ENCODE results near the gene PAX2.

The PAX2 gene

DNA sequence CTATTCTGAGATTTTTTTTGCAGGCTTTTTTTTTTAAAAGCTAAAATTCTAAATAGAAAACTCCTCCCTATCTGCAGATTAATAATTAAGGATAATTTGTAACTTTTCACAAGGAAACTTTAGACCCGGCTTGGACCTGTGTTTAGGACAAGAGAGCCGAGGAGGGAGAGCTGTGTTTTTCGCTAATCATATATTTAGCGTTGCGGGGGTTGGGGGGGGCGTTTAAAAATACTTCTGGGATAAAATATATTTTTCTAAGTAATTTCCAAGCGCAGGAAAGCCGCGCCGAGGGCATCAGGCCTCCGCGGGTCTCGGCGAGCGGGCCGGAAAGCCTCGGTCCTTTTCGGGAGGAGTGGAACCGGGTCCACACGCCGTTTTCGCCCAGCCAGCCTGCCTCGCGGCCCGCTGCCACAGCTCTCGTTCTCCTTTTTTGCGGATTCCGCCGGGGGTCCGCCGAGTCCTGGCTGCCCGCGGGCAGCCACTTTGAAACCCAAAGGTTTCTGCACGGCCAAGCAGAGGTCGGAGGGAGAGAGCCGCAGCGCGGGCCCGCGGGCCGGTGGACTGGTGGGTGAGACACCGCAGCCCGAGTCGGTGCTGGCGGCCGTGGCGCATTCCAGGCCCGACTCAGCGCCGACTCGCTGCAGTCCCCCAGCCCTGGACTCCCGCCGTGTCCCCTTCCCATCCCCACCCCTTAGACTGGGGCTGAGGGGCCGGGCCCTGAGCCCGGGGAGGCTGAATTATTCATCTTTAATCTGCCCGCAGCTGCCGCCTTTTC, 2.3 kb downstream of the PAX2 start:
- Histone ChIP-seq H3K36me3 (ENCODE audit: control insufficient read depth, insufficient read depth, low read length) (no peaks in the 10 kb centered on the region), H3K9me3 (ENCODE audit: control insufficient read depth, insufficient read depth, low read length) (no peaks in the 10 kb centered on the region), H3K4me3 (ENCODE audit: low read length) (no peak overlapping the region), H3K27ac (ENCODE audit: low read length) (no peak overlapping the region), H3K4me1 (ENCODE audit: control insufficient read depth, insufficient read depth, low read length) (peaks cover 6% of the 10 kb centered on the region; the same call in 1 of the 2 replicates), H3K27me3 (ENCODE audit: control insufficient read depth, insufficient read depth, low read length) (peaks cover 86% of the 10 kb centered on the region)
- no peak for DNase-seq (ENCODE audit: low read depth, low spot score)
- WGBS (ENCODE audit: insufficient coverage, insufficient read length) = no CpG with 5 or more reads among the region's 57 CpGs

GRCh38 chr10:100748231-100749058, 3.1 kb downstream of the PAX2 start:
- WGBS (ENCODE audit: insufficient coverage, insufficient read length) = no CpG with 5 or more reads among the region's 56 CpGs
- Histone ChIP-seq H3K4me3 (ENCODE audit: low read length) (no peak overlapping the region), H3K4me1 (ENCODE audit: control insufficient read depth, insufficient read depth, low read length) (peaks cover 6% of the 10 kb centered on the region; the same call in 1 of the 2 replicates)

DNA sequence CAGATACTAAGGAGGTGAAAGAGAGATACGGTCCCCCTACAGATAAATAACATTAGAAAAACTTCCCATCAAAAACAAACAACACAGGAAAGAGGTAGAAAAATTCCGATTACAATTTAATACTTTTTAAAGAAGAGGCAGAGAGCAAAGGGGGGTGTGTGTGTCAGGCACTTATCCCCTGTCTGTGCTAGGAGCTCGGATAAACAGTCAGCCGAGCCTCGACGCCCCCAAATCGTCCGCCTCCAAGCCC, 3.6 kb downstream of the PAX2 start:
- Histone ChIP-seq H3K27ac (ENCODE audit: low read length) (no peak overlapping the region), H3K9me3 (ENCODE audit: control insufficient read depth, insufficient read depth, low read length) (no peaks in the 10 kb centered on the region), H3K4me3 (ENCODE audit: low read length) (no peak overlapping the region), H3K4me1 (ENCODE audit: control insufficient read depth, insufficient read depth, low read length) (peaks cover 6% of the 10 kb centered on the region; the same call in 1 of the 2 replicates), H3K27me3 (ENCODE audit: control insufficient read depth, insufficient read depth, low read length) (peaks cover 86% of the 10 kb centered on the region), H3K36me3 (ENCODE audit: control insufficient read depth, insufficient read depth, low read length) (no peaks in the 10 kb centered on the region)
- DNase-seq (ENCODE audit: low read depth, low spot score) = no peak
- WGBS (ENCODE audit: insufficient coverage, insufficient read length) = no CpG with 5 or more reads among the region's 8 CpGs

More at GRCh38 chr10:100748231-100749058, 3.1 kb downstream of the PAX2 start:
- no peaks in the 10 kb centered on the region for H3K36me3 ChIP-seq (ENCODE audit: control insufficient read depth, insufficient read depth, low read length)
- H3K27ac ChIP-seq (ENCODE audit: low read length) = no peak overlapping the region
- DNase-seq (ENCODE audit: low read depth, low spot score) = no peak
- peaks cover 86% of the 10 kb centered on the region for H3K27me3 ChIP-seq (ENCODE audit: control insufficient read depth, insufficient read depth, low read length)
- no peaks in the 10 kb centered on the region for H3K9me3 ChIP-seq (ENCODE audit: control insufficient read depth, insufficient read depth, low read length)

- Histone ChIP-seq H3K27me3 (ENCODE audit: control insufficient read depth, insufficient read depth, low read length) (peaks cover 86% of the 10 kb centered on the region), H3K9me3 (ENCODE audit: control insufficient read depth, insufficient read depth, low read length) (no peaks in the 10 kb centered on the region), H3K4me3 (ENCODE audit: low read length) (no peak overlapping the region), H3K4me1 (ENCODE audit: control insufficient read depth, insufficient read depth, low read length) (peaks cover 4% of the 10 kb centered on the region; the same call in 1 of the 2 replicates), H3K27ac (ENCODE audit: low read length) (no peak overlapping the region), H3K36me3 (ENCODE audit: control insufficient read depth, insufficient read depth, low read length) (no peaks in the 10 kb centered on the region)
- no CpG with 5 or more reads among the region's 50 CpGs for WGBS (ENCODE audit: insufficient coverage, insufficient read length)
- no peak for DNase-seq (ENCODE audit: low read depth, low spot score)
Measured at GRCh38 chr10:100749309-100750217, 4.2 kb downstream of the PAX2 start.

DNA sequence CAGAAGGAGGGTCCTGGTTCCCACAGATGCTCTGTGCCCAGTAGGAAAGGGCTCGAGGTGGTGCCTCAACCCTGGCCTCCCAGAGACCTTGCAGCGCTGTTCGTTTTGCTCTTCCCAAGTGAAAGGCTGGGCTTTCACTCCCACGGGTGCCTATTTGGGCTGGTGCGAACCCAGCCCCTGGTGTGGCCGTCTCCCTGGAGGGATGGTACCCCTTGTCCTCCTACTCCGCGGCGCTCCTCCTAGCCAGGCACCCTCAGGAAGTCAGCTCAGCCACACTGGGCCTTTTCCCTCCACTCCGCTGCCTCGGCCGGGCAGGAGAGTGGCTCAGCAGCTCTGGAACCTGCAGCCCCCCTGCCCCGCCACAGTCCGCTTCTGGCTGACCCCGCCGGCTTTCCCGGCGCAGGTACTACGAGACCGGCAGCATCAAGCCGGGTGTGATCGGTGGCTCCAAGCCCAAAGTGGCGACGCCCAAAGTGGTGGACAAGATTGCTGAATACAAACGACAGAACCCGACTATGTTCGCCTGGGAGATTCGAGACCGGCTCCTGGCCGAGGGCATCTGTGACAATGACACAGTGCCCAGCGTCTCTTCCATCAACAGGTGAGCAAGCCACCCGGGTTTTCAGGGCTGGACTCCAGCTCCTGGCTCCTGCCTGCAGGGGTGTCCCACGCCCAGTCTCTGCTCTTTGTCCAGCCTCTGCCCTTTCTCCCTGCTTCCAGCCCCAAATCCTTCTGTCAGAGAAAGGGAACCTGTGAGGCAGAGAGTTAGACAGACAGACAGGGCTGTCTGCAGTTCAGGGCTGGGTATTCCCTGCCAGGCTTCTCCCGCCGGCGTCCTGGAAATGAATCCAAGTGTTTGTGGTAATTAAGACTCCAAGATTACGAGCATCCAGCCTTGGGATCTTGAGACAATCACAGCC, 5.2 kb downstream of the PAX2 start:
- Histone ChIP-seq H3K27me3 (ENCODE audit: control insufficient read depth, insufficient read depth, low read length) (peaks cover 91% of the 10 kb centered on the region), H3K4me3 (ENCODE audit: low read length) (no peak overlapping the region), H3K9me3 (ENCODE audit: control insufficient read depth, insufficient read depth, low read length) (no peaks in the 10 kb centered on the region), H3K36me3 (ENCODE audit: control insufficient read depth, insufficient read depth, low read length) (no peaks in the 10 kb centered on the region), H3K4me1 (ENCODE audit: control insufficient read depth, insufficient read depth, low read length) (peaks cover 4% of the 10 kb centered on the region; the same call in 1 of the 2 replicates), H3K27ac (ENCODE audit: low read length) (no peak overlapping the region)
- DNase-seq (ENCODE audit: low read depth, low spot score) = no peak
- WGBS (ENCODE audit: insufficient coverage, insufficient read length) = no CpG with 5 or more reads among the region's 37 CpGs

DNA sequence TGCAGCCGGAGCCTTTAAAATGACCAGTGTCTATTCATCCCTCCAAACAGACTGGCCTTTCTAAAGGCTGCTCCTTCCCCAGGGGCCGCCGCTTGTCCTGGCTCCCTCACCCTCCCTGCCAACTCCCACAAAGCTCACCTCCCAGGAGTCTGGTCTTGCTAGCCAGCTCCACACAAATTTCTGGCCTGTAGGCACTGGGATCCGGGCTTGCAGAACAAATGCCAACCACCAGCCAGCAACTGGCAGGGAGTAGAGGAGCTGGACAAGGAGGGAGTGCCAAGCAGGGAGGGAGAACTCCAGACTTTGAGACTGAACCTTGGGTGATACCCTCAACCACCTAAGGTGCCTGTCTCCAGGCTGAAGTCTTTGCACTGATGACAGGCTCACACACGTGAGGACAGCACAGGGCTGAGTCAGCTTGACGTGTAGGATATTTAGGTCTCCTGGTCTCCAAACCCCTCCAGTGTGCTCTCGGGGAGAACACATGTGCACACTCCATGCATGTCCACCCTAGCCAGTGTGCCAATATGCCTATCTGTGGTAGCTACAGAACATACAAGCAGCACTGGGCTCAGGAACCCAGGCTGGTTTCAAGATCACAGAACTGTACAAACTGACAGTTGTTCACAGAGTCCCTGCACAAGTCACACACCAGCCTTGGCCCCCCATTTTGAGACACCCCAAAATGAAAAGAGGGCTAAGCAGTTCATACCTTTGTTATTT, 6.0 kb downstream of the PAX2 start:
- Histone ChIP-seq H3K27ac (ENCODE audit: low read length) (no peak overlapping the region), H3K4me3 (ENCODE audit: low read length) (no peak overlapping the region), H3K9me3 (ENCODE audit: control insufficient read depth, insufficient read depth, low read length) (no peaks in the 10 kb centered on the region), H3K27me3 (ENCODE audit: control insufficient read depth, insufficient read depth, low read length) (peaks cover 89% of the 10 kb centered on the region), H3K4me1 (ENCODE audit: control insufficient read depth, insufficient read depth, low read length) (peaks cover 3% of the 10 kb centered on the region; the same call in 1 of the 2 replicates), H3K36me3 (ENCODE audit: control insufficient read depth, insufficient read depth, low read length) (no peaks in the 10 kb centered on the region)
- WGBS (ENCODE audit: insufficient coverage, insufficient read length) = no CpG with 5 or more reads among the region's 7 CpGs
- DNase-seq (ENCODE audit: low read depth, low spot score) = no peak

DNA sequence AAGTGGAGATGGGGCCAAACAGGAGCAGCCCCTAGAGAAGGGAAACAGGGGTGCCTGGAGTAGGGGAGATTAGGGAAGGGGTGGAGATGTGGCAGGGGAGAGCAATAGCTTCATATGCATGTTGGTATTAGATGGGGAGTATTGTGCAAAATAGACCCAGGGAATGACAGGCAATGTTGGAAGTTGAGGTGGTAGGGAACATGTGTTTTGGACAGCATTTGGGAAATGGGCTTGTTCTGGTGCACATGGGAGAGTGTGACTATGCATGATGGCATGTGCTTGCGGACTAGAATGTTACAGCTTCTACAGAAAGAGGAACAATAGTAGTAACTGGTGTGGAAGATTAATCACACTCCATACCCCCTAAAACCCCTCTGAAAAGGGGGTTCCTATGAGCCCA, 10.4 kb downstream of the PAX2 start:
- no CpG with 5 or more reads among the region's 1 CpG for WGBS (ENCODE audit: insufficient coverage, insufficient read length)
- no peak for DNase-seq (ENCODE audit: low read depth, low spot score)
- Histone ChIP-seq H3K27ac (ENCODE audit: low read length) (no peak overlapping the region), H3K4me1 (ENCODE audit: control insufficient read depth, insufficient read depth, low read length) (no peaks in the 10 kb centered on the region), H3K9me3 (ENCODE audit: control insufficient read depth, insufficient read depth, low read length) (no peaks in the 10 kb centered on the region), H3K36me3 (ENCODE audit: control insufficient read depth, insufficient read depth, low read length) (no peaks in the 10 kb centered on the region), H3K4me3 (ENCODE audit: low read length) (no peak overlapping the region), H3K27me3 (ENCODE audit: control insufficient read depth, insufficient read depth, low read length) (peaks cover 51% of the 10 kb centered on the region)

DNA sequence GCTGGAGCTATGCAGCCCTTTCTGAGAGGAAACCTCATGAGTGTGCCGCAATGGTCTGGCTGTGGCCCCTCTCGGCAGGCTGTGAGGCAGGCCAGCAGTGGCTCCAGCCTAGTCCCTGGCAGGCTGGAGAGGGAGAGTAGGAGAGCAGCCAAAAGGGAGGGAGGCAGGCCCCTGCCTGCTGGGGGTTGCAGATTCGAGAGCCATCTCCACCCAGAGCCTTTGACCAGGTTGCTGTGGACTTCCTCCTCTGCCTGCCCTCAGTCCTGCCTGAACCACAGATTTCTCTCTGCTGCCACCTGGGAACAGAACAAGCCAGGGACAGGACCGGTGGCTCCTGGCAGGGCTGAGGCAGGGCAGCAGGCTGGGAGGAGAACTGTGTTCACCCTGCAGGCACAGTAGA, 13.9 kb downstream of the PAX2 start:
- no peak for DNase-seq (ENCODE audit: low read depth, low spot score)
- H3K4me3 ChIP-seq (ENCODE audit: low read length) = no peak overlapping the region
- peaks cover 17% of the 10 kb centered on the region; the same call in 1 of the 2 replicates for H3K27me3 ChIP-seq (ENCODE audit: control insufficient read depth, insufficient read depth, low read length)
- H3K4me1 ChIP-seq (ENCODE audit: control insufficient read depth, insufficient read depth, low read length) = no peaks in the 10 kb centered on the region
- no CpG with 5 or more reads among the region's 4 CpGs for WGBS (ENCODE audit: insufficient coverage, insufficient read length)
- no peaks in the 10 kb centered on the region for H3K36me3 ChIP-seq (ENCODE audit: control insufficient read depth, insufficient read depth, low read length)
- H3K9me3 ChIP-seq (ENCODE audit: control insufficient read depth, insufficient read depth, low read length) = no peaks in the 10 kb centered on the region
- no peak overlapping the region for H3K27ac ChIP-seq (ENCODE audit: low read length)

DNA sequence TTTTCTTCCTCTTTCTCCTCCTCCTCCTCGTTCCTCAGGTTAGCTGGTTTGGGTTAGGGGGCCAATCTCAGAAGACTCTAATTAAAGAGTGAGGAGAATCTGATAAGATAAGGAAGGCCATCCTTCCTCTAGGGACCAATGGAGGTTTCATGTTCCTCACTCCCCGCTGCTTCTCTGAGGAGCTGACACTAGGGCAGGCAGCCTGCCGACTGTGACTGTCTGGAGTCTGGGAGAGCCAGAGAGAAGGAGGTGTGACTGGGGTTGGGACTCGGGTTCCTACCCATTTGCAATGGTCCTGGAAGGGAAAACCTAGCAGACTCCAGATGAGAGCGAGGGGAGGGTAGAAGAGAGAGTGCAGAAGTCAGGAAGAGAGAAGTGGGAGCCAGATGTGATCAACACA, 15.3 kb downstream of the PAX2 start:
- H3K27me3 ChIP-seq (ENCODE audit: control insufficient read depth, insufficient read depth, low read length) = peaks cover 6% of the 10 kb centered on the region
- no peak overlapping the region for H3K4me3 ChIP-seq (ENCODE audit: low read length)
- WGBS (ENCODE audit: insufficient coverage, insufficient read length) = no CpG with 5 or more reads among the region's 5 CpGs
- no peaks in the 10 kb centered on the region for H3K9me3 ChIP-seq (ENCODE audit: control insufficient read depth, insufficient read depth, low read length)
- no peaks in the 10 kb centered on the region for H3K4me1 ChIP-seq (ENCODE audit: control insufficient read depth, insufficient read depth, low read length)
- H3K27ac ChIP-seq (ENCODE audit: low read length) = no peak overlapping the region
- no peak for DNase-seq (ENCODE audit: low read depth, low spot score)
- H3K36me3 ChIP-seq (ENCODE audit: control insufficient read depth, insufficient read depth, low read length) = no peaks in the 10 kb centered on the region

All from iPS DF 6.9 (cell line).